Retina (tissue), 1 donor: ENCODE results near the gene FAM180A.
"Not testable (repeated sequence)": the region's sequence is repeated elsewhere in the genome, so short reads cannot be mapped to it uniquely, and the experiment has no call there.

Experiments
- DNase-seq: peaks from one replicate; pipeline ENCODE4 v3.0.0-alpha.2; 2016

The FAM180A gene

DNA sequence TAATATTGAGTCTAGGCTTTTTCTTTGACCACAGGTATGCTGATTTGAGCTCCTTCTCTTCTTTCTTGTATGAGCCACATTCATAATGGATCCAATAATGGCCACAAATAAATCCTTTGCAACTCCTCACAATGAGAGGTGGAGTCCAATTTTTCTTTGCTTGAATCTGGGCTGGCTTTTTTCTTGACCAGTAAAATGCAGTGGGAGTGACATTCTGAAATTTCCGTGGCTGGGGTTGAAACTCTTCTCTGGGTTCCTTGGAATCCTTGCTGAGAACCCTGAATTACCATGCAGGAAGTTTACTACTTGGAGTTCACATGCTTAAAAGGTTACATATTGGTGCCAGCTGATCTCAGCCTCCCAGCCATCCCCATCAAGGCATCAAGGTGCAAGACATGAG is 22.4 kb upstream of the FAM180A start:
- no peak for DNase-seq

DNA sequence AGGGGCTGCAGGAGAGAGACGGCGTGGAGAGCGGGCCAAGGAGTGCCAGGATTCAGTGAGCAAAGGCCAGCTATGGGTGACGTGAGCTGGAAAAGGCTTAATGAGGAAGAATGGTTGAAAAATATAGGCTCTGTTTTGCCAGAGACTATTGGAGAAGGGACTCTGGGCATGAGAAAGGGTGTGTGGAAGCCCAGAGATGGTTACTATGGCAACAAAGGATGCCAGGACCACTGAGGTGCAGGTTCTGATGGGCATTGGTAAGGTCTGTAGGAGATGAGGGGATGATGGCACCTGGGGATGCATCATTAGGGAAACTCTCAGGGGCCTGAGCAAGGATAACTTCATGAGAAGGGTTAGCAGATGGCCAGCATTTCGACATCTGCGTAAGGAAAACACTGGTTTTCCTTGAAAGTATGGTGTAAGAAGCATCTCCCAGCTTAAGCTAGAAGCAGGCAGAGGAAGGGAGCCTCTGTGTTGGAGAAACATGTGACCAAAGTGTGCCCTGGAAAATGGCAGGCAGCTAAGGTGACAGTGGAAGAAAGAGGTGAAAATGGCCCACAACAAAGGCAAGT is 21.6 kb upstream of the FAM180A start:
- DNase-seq, result no peak

DNA sequence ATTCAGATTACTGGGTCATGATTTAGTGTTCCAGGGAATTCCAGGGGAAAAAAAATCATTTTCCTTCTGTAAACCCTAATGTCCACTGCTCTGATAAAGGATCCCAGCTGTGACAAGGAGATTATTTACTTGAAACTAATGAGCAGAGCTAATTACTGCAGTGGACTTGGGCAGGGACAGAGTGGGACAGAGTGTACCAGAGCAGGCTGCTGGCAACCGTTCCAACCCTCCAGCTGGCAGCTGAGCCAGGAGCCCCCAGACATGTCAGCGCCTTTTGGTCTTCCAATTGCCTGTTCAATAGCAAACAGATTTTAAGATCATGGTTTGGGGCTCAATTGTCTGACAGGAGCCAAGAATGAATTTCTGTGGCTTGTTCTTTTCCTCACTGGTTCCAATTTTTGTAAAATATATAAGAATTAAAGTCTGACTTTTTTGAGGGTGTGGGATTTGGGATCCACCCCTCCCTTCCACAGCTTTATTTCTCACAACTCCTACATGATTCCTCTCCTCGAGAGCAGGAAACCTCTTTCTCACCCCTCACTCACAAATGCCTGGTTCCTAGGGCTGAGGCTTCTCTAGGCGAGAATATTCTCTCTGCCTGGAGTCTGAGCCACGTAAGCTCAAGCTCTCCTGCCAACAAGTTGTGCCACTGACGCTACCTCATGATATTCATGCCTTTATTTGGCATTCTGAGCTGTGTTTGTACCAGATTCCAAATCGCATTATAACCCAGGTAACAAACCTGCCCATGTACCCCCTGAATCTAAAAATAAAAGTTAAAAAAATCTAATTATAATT is 20.6 kb upstream of the FAM180A start:
- DNase-seq, result peak; percentile 13

DNA sequence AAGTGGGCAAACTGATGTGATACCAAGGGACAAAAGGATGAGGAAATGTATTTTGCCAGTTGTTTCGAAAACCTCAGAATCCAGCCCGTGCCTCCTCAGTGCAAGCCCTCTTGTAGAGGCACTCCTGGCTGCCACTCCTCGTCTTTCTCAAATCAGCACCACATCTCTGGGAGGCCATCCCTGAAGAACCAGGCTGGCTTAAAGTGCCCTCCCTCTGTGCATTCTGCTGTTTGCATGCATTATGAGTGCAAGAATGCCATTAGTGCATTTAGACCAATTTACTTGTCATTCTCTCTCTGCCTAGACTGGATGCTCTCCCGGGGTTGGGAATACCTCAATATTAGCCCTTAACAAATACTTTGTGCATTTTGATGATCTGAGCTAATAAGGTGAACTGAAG is 19.9 kb upstream of the FAM180A start:
- peak; percentile 27 for DNase-seq

DNA sequence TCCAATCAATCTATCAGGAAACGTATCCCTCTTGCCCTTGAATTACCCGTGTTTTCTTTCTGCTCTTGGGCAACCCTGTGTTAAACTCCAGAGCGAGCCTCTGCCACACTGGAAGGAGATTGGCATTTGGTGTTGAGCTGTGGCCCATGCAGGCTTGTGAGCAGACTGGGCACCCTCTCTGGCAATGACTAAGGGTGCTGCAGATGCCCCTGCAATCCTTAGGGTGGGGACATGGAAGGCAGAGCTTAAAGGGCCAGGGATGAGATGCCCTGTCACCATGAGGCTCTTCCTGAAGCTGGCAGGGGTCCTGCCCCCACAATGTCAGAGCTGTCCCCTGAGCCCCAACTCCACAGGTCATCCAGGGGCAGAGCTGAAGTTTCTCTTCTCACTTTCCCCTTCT is 19.5 kb upstream of the FAM180A start:
- no peak for DNase-seq

DNA sequence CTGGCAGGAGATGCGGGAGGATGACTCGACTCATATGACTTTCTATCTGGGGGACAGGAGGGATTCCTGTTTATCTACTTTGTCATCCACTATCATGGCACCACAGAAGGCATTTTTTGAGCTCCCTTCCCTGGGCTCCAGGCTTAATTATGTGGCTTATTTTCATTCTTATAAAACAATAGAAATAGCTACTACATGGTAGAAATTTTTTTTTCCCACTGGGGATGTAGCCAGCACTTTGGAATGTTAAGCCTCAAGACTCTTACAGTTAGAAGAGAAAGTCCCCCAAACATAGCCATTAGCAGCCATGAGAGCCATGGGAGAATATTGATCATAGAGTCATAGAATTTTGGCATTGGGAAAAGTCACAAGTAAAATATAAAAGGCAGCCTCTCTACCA is 14.6 kb upstream of the FAM180A start:
- no peak for DNase-seq

DNA sequence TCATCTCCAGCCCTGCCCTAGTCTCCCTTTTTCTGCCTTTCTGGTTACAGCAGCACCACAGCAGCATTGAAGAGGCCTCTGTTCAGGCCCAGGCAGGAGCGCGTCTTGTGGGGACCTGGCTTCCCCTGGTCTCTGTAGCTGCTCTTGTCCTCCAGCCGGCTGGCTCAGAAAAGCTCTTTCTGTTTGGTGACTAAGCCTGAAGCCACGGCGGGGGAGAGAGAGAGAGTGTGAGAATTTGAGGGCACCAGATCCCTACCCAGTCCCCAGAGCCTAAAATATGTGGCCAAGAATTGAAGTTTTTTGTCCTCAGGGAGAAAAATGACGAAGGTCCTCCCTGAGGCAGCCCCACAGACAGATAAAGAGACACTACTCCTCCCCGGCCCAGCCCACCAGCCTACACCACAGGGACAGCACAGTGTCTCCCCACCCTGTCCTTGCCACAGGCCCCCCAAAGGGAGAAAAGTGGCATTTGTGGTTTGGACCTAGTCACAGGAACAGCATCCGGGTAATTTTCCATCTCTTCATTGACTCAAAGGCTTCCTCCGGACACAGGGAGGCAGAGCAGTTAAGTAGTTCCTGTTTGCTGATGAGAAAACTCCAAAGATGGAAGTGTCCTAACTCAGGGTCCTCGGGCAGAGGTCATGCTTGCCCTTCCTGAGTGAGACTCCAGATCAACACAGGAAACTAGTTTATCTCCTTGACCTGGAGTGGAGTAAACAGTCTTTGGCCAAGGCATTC is 13.3 kb upstream of the FAM180A start:
- DNase-seq, result no peak

DNA sequence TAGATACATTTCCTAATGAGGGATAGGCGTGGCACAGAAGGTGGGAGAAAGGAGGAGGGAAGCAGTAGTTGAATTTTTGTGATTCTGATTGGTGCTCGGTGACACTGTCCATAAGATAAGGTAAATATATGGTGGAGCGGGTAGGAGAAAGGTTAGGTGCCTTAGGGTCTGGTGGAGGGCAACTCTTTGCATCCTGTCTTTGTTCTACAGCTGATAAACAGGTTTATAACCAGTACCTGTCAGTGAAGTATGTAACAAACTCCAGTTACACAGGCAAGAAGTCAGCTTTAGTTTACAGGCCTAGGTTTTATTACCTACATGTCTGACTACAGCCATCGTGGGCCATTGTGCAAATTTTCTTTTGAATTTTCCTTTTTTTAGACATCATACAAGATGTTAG is 10.9 kb upstream of the FAM180A start:
- DNase-seq, result no peak

DNA sequence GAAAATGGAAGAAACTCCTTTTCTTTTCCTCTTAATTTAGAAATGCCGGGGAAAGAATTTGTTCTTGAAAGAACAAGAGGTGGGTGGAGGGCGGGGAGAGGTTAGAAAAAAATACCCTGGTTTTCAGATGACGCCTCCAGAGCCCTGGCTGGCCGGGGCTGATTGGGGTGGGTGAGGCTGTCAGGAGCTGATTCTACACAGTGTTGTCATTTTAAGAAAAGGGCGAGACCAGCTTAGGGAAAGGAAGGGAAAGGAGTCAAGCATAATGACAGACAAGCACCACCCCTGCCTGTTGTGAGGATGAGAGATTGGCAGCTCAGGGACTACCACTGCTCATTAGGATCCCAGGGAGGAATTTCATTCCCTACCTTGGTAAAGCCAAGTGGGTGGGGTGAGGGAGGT is 9.9 kb upstream of the FAM180A start:
- DNase-seq, result no peak

DNA sequence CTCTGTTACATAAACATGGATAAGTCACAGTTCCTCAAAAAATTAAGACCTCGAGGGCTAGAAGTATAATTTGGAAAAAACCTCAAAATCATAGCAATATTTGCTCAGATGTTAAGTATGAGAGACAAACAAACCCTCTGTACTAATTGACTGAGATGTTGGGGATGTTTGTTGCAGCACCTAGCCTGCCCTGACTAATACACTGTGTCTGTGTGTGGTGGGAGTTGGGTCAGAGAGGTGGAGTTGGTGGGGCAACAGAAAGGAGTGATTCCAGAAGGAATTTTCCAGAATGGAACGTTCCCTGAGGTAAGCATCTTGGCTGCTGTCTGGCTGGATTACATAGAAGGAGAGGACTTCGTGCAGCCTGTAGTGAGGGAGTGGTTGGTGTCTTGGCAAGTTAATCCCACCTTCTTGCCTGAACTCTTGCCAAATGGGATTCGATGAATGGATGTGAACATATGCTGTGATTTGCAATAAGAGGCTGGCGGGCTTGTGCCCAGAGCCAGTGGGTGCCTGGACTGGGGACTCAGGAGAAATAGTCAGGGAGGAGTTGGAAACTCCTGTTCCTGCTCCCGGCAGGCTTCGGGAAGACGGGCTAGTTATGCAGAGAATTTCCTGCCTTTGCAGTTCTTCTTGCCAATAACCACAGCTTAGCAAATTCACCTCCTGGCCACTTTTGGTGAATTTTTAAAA is 9.3 kb upstream of the FAM180A start:
- DNase-seq, result no peak

DNA sequence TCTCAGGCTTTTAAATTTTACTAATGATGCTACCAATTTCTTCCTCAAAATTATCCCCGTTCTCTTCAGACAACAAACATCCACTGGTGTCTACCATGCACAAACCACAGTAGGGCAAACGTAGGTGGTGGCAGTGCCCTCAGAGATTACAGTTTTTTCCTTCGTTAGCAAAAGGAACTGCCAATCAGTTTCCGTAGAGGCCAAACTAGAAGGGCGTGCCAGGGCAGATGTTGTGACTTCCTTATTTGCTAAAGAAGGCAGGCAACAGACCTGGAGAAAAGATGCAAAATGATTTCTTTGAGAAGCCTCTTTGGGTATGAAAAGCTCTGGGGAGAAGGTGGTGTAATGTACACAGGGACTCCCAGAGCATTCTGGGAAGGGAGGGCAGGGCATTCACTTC is 7.6 kb upstream of the FAM180A start:
- DNase-seq, result no peak

DNA sequence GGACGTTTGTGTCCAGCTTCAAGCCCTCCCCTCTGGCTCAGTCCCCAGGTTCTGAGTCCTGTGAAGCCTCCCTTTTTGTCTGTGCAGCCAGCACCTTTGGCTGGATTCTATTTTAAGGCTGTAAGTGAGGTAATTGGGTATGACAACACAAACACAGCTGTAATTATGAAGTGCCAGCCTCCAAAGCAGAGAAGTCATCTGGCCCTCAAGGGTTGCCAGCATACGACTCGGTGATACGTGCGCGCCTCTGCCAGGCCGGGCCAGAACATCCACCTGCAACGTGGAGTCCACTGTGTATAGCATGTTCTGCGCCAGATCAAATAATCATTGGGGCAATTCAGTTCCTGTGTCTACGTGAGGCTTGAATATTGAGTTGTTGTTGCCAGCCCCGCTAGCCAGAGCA is 6.7 kb upstream of the FAM180A start:
- DNase-seq, result no peak

DNA sequence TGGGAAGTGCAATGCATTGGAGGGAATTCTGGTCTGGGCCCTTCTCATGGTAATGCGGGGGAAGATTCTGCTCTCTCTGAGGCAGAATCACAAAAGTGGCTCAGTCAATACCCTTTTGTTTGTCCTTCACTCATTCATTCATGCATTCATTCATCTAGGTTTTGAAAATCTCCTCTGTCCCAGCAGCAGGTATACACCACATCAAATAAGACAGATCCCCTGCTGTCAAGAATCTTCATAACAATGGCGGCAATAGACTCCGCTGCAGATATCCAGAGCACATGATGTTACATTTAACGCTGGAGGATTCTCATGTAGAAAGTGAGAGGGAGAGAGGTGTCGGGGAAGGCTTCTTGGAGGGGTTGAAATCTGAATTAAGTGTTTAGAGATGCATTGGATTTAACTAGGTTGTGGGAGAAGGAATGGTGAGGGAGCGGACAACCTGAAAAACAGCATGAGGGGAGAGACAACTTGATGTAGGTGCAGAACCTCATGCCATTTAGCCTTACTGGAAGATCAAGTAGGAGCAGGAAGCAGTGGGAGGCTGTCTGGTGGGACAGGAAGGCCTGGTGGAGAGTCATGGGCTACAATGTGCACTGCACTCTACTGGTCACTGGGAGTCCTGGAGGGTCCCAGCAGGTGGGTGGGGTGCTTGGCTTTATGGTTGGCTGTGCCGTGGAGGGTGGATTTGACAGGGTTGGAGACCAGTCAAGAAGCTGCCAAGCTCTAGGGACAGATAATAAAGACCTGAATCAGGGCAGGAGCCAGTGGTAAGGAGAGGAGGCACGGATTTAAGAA is 5.2 kb upstream of the FAM180A start:
- no peak for DNase-seq

DNA sequence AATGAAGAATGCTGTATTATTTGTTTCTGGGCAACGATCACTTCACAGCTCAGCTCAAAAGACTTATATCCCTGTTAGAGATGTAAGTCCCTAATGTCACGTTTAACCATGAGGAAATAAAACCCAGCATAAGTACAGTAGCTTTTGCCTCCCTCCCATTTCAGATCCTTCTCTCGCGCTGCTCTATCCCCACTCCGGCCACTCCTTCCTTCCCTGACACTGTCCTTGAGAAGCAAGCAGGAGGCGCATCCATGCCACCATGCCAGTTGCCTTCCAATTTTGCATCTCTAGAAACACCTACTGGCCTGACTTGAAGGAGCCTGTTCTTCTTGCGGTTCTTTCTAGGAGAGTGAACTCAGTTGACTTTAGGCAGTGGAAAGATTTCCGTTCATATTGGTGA is 1.2 kb downstream of the FAM180A start:
- no peak for DNase-seq

DNA sequence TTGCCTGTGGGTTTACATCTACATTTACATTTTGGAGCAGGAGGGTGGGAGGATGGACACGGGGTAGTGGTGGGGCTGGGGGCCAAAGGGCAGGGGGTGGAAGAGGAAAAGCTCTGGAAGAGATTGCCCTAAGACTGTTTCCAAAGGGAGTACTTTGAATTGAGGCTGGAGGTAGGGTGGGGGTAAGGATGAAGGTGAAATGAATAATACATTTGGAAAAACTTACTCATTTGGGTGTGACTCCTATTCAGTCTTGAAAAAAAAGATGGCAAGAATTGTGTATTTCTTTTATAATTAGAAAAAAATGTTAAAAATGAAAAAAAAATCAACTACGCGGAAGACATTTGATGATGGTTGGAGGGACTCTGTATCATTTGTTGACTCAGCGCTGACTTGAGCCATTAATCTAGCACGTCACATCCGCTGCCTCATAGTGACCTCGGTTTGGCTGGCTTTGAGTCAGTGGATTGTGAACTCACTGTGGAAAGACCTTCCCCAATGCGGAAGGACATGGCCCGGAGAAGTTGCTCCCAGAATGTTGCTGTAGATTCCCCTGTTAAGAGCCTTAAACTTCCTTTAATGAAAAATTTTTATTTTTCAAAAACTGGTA is 2.8 kb downstream of the FAM180A start:
- no peak for DNase-seq

DNA sequence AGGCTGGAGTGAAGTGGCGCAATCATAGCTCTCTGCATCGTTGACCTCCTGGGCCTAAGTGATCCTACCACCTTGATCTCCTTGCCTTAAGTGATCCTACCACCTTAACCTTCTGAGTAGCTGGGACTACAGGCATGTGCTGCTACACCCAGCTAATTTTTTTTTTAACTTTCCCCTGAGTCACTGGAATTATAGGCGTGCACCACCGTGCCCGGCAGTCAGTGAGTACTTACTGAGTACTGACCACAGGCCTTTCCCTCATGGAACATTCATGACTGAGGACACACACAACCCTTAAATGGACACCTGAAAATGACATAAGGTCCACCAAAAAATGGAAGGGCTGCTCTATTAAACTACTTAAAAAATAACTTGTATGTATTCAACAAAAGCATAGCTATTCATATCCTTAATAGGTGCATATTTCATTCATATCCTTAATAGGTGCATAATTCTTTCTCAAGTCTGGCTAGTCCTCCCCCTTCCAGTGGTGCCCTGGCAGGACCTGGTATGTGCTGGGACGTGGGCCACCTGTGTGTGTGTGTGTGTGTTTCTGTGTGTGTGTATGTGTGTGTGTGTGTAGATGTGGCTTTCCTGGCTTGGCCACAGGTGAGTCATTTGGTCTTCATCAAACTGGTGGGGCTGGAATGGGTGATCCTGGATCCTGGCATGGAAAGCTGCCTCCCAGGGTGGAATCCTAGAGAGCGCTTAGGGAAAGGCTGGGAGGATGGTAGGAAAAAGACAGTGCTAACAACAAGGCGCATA is 3.5 kb downstream of the FAM180A start:
- no peak for DNase-seq

DNA sequence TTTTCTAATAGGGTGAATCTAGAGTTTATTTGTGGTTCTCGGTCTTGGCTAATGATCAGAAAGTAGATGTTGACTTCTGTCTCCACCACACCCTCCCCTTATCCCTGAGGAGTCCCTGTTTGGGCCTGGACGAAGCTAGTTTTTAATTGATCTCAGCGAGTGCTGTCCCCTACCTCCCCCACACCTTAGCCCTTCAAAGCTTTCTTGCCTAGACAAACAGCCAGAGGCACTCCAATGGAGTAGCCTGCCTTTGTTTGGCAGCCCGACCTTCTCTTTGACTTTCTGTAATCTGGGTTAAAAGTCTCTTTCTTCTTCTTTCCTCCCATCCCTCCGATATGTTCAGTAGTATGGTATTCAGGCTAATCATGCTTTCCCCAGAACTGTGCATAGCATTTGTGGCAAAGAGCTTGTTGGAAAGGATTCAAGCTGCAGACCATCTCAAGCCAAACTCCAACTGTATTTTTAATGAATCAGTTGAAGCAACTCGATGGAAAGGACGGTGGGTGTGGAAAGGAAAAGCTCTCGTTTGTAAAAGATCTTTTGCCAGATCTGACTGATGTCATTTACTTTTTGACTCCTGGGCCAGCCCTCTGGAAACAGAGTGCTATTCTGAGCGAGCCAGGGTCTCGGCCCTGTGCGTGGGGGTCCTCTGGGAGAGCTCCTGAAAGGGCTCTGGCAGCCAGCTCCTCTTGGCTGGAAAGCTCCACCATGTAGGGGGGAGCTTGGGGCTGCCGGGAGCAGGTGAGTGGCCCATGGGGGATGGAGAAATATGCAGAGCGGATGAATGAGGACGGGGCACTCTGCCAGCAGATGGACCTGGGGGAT is 4.5 kb downstream of the FAM180A start:
- no peak for DNase-seq

DNA sequence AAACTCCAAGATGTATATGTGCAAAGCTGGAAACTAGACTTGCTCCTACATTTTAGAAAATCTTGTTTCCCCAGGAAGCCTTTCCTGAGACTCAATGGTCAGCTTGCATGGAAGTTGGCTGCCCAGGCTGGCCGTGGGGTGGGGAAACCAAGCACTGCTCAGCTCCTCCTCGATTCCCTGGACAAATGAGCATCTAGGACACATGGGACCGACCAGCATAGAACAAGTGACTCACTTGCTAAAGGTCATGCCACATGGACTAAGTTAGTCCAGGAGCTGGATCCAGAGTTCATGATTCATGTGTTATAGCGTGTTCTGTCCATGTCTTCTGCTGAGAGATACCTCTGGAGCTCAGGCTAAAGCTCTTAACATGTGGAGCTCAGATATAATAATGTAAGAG is 6.2 kb downstream of the FAM180A start:
- DNase-seq, result no peak

DNA sequence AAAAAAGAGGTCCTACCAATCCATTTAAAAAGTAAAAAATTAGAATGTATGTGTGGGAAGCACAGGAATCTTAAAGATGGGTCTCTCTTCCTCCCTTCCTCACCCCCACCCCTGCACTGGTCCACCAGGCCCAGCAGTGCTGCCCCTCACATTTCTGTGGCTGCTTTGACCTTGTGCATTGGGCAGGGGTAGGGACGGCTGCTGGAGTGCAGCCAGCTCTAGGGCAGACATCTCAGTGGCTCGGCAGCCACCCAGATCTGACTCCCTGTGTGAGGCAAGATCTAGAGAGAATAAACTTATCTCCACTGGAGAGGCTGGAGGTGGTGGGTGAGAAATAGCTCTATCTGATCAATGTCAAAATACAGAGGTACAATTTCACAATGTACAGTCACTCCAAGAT is 6.7 kb downstream of the FAM180A start:
- no peak for DNase-seq

DNA sequence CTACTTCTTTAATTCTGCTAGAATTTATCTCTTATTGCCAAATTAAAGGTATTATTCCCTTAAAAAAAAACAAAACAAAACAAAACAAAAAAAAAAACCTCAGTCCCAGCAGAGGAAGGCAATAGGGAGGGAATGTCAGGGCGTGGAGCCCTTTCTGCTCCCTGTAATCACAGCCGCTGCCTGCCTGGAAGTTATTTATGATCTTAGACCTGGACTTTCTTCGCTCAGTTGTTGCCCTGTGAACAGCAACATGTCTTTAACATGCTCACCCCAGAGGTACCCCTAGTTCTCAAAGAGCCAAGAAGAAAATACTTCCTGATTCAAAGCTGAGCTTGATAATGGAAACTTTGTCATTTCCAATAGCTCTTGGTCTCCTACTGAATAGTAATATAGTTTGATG is 7.7 kb downstream of the FAM180A start:
- no peak for DNase-seq

DNA sequence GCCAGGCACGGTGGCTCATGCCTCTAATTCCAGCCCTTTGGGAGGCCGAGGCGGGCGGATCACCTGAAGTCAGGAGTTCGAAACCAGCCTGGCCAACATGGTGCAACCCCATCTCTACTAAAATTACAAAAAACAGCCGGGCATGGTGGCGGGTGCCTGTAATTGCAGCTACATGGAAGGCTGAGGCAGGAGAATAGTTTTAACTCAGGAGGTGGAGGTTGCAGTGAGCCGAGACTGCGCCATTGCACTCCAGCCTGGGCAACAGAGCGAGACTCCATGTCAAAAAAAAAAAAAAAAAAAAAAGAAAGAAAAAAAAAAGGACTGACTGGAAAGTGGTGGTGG is 11.3 kb downstream of the FAM180A start:
- DNase-seq, result not testable (repeated sequence)
